ENCODE measurements around the gene FRS3.
"Not testable (repeated sequence)": the region's sequence is repeated elsewhere in the genome, so short reads cannot be mapped to it uniquely, and the experiment has no call there.

FRS3 gene

DNA sequence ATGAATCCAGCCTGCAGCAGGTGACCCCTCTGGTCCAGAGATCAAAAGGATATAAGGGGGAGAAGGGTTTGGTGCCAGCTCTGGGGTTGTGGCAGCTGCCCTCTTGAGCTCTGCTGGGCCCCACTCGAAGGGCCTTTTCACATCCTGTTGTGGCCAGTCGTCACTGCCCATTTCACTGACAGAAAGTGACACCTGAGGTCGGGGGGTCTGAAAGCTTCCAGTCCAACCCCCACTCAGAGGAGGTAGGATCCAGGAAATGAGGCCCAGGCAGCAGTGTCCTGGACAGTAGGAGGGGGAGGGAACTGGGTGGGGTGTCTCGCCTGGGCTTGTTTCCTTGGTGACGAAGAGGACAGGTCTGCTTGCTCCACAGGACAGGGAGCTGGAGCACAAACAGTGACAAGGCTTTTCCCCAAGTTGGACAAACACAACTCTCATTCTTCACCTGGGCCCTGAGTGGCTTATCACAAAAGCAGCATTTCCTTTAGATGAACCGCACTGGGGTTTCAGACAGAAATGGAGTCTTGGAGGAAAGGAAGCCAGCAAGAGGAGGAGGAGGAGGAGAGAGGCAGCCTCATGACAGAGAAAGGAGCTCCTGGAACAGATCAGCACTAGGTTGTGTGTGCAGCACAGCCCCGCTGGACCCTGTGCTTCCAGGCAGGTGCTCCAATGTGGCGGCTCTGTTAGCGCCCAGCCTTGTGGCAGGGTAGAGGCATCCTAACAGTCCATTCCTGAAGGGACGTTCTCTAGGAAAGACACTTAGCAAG is 11.0 kb downstream of the FRS3 start:
- no peak overlapping the region for H3K4me3 ChIP-seq (ENCODE audit: low read length)
- no peak for TF ChIP-seq ZNF274 (IDR thresholded peaks at IDR 0.05; ENCODE audit: low read depth, low read length)

DNA sequence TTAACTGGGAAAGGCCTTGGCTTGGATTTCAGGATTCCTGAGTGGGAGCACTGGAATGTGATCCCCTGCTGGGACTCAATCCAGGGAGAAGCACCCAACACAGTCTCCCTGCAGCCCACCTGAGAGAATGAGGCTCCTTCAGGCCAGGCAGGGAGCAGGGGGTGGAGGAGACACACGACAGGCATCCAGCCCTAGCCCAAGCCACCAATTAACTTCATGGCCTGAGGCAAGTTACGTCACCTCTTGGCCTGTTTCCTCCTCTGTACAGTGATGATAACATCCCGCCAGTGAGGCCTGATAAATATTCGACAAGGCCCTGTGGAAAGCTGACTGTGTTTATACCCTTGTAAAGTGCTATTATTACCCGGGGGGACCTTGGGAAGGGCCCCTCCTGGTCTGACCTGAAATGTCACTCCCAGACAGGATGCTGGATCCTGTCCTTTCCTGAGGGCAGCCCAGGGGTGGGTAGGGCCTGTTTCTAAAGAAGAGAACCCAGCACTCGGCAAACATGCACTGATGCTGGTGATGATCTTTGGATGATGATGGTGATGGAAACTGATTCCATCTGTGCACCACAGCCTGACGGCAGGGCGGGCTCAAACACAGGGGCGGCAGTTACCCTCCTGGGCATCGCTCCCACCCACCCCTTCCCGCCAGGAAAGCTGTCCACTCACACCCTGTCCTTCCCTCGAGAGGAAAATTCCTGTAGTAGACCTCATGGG is 12.4 kb downstream of the FRS3 start:
- TF ChIP-seq ZNF274 (IDR thresholded peaks at IDR 0.05; ENCODE audit: low read depth, low read length) = no peak
- H3K4me3 ChIP-seq (ENCODE audit: low read length) = no peak overlapping the region

DNA sequence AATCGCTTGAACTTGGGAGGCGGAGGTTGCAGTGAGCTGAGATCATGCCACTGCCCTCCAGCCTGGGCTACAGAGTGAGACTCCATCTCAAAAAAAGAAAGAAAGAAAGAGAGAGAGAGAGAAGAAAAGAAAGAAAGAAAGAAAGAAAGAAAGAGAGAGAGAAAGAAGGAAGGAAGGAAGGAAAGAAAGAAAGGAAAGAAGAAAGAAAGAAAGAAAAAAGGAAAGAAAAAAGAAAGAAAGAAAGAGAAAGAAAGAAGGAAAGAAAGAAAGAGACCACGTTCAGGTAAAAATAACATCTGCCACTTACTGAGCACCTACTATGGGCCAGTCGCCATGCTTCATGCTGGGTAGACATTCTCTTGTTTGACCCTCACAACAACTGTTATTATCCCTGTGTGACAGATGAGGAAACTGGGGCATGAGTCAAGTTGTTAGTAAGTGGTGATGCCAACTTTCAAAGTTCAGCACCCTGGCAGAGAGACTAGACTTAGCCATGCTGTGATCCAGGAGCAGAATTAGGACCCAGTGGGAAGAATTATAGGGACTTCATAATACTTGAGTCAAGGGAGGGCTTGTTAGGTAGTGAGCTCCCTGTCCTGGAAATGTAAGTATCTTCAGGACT is 13.5 kb downstream of the FRS3 start:
- H3K4me3 ChIP-seq (ENCODE audit: low read length) = not testable (repeated sequence)

DNA sequence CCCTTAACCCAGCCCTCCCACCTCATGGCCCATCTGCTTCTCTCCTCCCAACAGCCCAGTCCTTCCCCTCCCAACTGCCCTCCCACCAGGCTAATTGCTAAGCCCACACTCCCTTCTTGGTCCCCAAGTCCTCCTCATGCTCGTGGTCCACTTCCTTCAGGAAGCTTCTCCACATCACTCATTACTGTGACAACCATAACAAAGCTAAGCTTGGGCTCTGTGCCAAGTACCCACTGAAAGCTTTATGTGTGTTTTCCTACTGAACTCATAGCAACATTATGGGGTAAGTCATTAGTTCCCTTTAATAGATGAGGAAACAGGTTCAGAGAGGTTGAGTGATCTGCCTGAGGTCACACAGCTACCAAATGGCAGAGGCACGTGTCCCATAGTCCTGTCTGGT is 16.2 kb downstream of the FRS3 start:
- no peak for TF ChIP-seq ZNF274 (IDR thresholded peaks at IDR 0.05; ENCODE audit: low read depth, low read length)
- no peak overlapping the region for H3K4me3 ChIP-seq (ENCODE audit: low read length)

DNA sequence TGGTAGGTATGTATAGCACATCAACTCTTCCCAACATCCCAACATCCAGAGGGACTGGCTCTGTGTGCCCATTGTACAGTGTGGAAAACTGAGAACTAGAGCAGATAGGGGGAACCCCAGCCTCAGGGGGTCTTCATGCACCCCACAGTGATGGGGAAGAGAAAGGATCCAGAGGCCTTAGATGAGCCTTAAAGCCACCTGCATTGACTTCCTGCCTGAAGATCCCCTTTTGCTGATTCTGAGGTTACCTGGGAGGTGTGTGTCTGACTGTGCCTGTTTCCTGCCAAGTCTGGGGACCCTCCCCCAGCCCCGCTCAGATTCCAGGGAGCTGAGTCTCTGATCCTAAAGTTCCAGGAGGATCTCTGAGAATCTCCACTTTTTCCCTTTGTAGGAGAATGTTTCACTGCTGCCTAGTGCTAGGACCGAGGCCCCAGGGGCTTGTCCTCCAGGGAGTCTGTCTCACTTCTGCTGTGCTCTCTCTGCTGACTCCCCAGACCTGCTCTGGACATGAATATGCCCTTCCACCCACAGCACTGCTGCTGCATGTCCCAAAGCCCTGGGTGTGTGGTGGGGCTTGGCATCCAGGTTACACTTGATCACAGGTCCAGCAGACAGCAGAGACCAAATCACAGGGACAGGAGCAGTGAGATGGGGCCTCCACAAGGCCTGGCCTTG is 19.7 kb downstream of the FRS3 start:
- H3K4me3 ChIP-seq (ENCODE audit: low read length) = no peak overlapping the region
- TF ChIP-seq ZNF274 (IDR thresholded peaks at IDR 0.05; ENCODE audit: low read depth, low read length) = no peak

DNA sequence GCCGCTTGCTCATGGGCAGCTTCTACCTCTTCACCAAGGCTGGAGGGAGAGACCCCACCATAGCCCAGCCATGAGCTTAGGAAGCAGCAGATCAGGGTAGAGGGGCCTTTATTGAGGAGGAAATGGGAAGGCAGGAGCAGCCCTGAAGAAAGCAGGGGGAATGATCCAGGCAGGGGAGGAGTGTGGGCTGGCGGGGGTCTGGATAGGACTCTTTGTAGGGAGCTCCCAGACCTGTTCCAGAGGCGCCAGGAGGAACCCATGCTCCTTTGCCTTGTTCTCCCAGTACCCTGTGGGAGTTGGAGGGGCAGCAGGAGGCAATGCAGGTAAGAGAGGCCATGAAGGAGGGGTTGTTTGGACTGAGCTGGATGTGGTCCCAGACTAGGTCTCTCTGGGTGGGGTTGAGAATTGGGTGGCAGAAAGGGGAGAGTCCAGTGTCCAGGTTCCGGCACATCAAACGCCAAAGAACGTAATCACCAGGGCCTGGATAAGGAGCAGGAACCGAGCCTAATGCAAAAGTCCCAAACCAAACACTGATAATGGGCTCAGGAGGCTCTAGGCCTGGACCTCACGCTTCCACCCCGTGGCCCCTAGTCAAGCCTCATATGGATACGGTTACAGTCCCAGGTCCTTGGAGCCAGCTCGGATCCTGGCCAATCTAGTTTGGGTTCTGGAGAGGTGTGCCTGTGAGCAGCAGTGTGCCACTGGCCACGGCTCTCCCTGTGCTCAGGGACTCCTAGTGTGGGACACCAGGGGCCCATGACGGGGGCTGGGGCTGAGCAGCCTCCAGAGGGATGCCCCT is 20.4 kb downstream of the FRS3 start:
- no peak for TF ChIP-seq ZNF274 (IDR thresholded peaks at IDR 0.05; ENCODE audit: low read depth, low read length)
- H3K4me3 ChIP-seq (ENCODE audit: low read length) = no peak overlapping the region

DNA sequence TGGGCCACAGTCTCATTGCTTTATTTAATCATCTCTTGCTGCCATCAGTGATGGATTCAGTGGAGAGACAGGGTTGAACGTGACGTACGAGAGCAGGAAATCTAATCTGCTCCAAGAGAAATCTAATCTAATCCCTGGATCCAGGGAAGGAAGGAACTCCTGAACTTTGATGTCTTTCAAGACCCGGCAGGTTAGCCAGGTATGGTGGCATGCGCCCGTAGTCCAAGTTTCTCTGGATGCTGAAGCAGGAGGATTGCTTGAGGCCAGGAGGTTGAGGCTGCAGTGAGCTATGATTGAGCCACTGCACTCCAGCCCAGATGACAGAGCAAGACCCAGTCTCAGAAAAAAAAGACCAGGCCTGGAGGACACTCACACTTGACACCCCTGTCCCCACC is 21.1 kb downstream of the FRS3 start:
- TF ChIP-seq ZNF274 (IDR thresholded peaks at IDR 0.05; ENCODE audit: low read depth, low read length) = no peak
- H3K4me3 ChIP-seq (ENCODE audit: low read length) = no peak overlapping the region

DNA sequence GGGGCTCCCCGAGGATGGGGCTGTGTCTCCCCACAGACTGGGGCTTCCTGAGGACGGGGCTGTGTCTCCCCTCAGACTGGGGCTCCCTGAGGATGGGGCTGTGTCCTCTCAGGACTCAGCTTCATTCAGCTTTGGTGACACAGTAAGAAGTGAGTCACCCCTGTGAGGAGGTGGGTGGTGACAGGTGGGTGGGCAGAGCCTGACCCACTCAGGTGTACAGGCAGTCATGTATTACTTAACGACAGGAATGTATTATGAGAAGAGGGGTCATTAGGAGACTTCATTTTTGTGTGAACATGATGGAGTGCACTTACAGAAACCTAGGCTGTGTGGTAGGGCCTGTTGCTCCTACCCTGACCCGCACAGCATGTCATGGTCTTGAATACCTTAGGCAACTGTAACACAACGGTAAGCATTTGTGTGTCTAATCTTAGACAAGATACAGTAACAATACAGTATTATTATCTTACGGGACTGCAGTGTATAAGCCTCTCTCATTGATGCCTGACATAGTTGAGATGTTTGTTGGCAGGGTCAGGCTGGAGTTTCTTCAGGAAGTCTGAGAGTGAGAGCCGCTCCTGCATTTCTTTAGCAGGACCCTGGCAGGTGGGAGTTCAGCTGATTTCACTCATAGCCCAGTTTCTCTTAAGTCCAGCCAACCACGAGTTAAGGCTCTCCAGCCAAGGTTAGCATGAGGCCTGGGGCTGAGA is 21.6 kb downstream of the FRS3 start:
- H3K4me3 ChIP-seq (ENCODE audit: low read length) = no peak overlapping the region
- no peak for TF ChIP-seq ZNF274 (IDR thresholded peaks at IDR 0.05; ENCODE audit: low read depth, low read length)

DNA sequence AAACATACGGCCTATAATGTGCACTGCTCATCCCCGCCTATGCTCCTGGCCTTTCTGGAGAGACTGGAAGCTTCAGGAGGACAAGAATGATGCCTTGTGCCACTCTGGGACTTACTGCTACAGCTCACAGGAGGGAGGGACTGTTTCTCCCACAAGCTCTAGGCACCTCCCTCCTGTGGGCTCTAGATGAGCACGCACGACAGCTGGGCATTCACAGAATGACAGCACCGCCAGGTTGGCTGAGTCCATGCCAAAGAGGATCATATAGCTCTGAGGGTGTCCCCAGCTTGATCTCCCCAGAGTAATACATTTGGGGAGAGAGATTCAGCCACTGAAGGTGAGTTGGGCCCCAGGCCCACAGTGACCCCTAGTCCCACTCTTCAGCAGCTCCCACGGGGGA is 22.4 kb downstream of the FRS3 start:
- no peak overlapping the region for H3K4me3 ChIP-seq (ENCODE audit: low read length)
- TF ChIP-seq ZNF274 (IDR thresholded peaks at IDR 0.05; ENCODE audit: low read depth, low read length) = no peak

DNA sequence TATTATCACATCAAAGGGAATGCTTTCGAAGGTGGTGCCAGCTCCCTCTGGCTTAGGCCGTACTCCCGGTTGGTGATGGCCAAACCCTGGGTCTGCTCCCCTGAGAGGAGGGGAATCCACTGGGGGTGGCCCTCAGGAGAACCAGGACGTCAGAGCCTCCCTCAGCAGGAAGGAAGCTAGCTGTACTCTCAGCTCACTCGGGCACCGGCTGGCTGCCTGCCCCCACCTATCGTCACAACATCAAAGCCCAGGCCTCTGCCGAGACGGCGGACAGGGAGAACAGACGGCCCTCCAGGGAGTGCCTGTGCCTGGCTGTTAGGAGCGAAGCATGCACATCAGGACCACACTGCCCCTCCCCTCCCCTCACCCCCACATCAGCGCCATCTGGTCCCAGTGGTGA is 23.3 kb downstream of the FRS3 start:
- TF ChIP-seq ZNF274 (IDR thresholded peaks at IDR 0.05; ENCODE audit: low read depth, low read length) = no peak
- H3K4me3 ChIP-seq (ENCODE audit: low read length) = no peak overlapping the region

DNA sequence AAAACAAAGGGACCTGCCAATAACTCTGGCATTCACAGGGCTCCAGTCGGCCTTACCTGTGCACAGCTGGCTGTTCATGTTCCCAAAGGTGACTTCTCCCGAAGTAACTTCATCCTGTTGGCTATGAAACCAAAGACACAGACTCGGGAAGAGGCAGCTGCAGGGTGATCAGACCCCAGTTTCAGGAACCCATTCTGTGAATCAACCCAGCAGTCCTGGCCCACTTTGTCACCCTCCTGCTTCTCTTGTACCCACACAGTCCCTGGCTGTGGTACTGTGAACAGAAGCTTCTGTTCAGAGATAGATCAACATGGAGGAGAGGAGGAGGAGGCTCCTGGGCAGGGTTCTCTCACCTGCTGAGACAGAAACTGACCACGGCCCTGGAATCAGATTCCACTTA is 23.8 kb downstream of the FRS3 start:
- no peak for TF ChIP-seq ZNF274 (IDR thresholded peaks at IDR 0.05; ENCODE audit: low read depth, low read length)
- no peak overlapping the region for H3K4me3 ChIP-seq (ENCODE audit: low read length)

DNA sequence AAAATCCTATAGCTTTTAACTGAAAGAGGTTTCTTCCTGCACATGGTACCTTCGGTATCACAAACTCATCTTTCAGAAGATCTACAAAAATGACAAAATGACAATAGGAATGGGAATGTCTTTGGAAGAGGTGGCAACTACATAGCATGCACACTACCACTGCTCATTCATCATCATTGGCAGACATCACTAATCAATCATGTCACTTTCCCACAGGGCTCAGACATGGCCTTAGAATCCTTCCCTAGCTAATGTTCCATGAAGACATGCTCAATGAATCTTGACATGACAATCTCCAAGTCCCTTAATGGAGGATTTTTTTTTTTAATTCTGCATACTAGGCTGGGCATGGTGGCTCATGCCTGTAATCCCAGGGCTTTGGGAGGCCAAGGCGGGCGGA is 29.3 kb downstream of the FRS3 start:
- no peak for TF ChIP-seq ZNF274 (IDR thresholded peaks at IDR 0.05; ENCODE audit: low read depth, low read length)
- no peak overlapping the region for H3K4me3 ChIP-seq (ENCODE audit: low read length)

DNA sequence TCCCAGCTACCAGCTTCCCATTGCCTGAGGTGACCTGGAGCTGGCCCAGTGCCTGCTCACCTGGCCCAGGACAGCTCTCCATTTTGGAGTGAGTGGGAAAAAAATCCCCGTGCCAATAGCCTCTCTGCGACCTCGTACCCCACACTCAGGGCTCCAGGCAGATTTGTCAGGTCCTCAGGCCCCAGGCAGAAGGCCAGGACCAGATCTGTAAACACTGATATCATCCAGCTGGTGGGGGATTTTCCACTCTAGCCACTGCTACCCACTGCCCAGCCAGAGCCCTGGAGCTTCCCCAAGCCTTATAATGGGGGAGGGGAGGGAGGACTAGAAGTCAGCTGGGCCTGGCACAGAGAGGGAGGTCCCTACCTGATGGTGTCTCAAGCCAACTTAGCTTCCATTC is 31.2 kb downstream of the FRS3 start:
- TF ChIP-seq ZNF274 (IDR thresholded peaks at IDR 0.05; ENCODE audit: low read depth, low read length) = no peak
- H3K4me3 ChIP-seq (ENCODE audit: low read length) = no peak overlapping the region

All from GM08714 (cell line).